ENCODE results near the gene MUC5AC. TPM values are rescaled to one million over a fixed set of nuclear protein-coding genes. Genes with fewer than 3 reads are reported as not detected.

MUC5AC gene
- total and polyA plus RNA-seq, 8 donors = 0.04 to 0.75 (median 0.37) TPM; not detected in 1

GRCh38 chr11:1120532-1121330 is 37.0 kb upstream of the MUC5AC start:
- Histone ChIP-seq H3K4me3 (no peak overlapping the region), H3K4me1 (no peaks in the 10 kb centered on the region), H3K36me3 (no peaks in the 10 kb centered on the region), H3K27me3 (peaks cover 0 to 55% of the 10 kb centered on the region in 2 donors), H3K9me3 (no peaks in the 10 kb centered on the region), H3K27ac (no peak overlapping the region)
- no peak for ATAC-seq
- DNase-seq = peak in 1 of 4 donors; percentile 57
- intact Hi-C loops (cut with DNase I) = no loop called here
- no peak for TF ChIP-seq CTCF (IDR thresholded peaks at IDR 0.05)

- Histone ChIP-seq H3K27ac (no peak overlapping the region), H3K36me3 (no peaks in the 10 kb centered on the region), H3K27me3 (peaks cover 0 to 55% of the 10 kb centered on the region in 2 donors), H3K9me3 (no peaks in the 10 kb centered on the region), H3K4me1 (no peaks in the 10 kb centered on the region), H3K4me3 (no peak overlapping the region)
- DNase-seq (peak in 1 of 4 donors; percentile 69), ATAC-seq (no peak)
- TF ChIP-seq CTCF (IDR thresholded peaks at IDR 0.05) = no peak
- intact Hi-C loops (cut with DNase I) = no loop called here
Observed at GRCh38 chr11:1121331-1121812, 36.4 kb upstream of the MUC5AC start.

GRCh38 chr11:1121813-1122663 is 35.7 kb upstream of the MUC5AC start:
- TF ChIP-seq CTCF (IDR thresholded peaks at IDR 0.05) = no peak
- H3K36me3 ChIP-seq = no peaks in the 10 kb centered on the region
- ATAC-seq (peak; percentile 12), DNase-seq (peak in 1 of 4 donors; percentile 77)
- H3K27ac ChIP-seq = no peak overlapping the region
- no peaks in the 10 kb centered on the region for H3K9me3 ChIP-seq
- H3K27me3 ChIP-seq = peaks cover 0 to 60% of the 10 kb centered on the region in 2 donors
- H3K4me1 ChIP-seq = no peaks in the 10 kb centered on the region
- intact Hi-C loops (cut with DNase I) = no loop called here
- no peak overlapping the region for H3K4me3 ChIP-seq

GRCh38 chr11:1122664-1123002 is 35.1 kb upstream of the MUC5AC start:
- Histone ChIP-seq H3K27me3 (peaks cover 0 to 66% of the 10 kb centered on the region in 2 donors), H3K27ac (no peak overlapping the region), H3K4me1 (no peaks in the 10 kb centered on the region), H3K4me3 (no peak overlapping the region), H3K9me3 (no peaks in the 10 kb centered on the region), H3K36me3 (no peaks in the 10 kb centered on the region)
- no peak for TF ChIP-seq CTCF (IDR thresholded peaks at IDR 0.05)
- ATAC-seq (no peak), DNase-seq (no peak)
- intact Hi-C loops (cut with DNase I) = no loop called here

GRCh38 chr11:1123970-1124369 is 33.8 kb upstream of the MUC5AC start:
- Histone ChIP-seq H3K36me3 (no peaks in the 10 kb centered on the region), H3K4me3 (no peak overlapping the region), H3K27ac (no peak overlapping the region), H3K27me3 (peaks cover 0 to 70% of the 10 kb centered on the region in 2 donors), H3K9me3 (no peaks in the 10 kb centered on the region), H3K4me1 (no peaks in the 10 kb centered on the region)
- intact Hi-C loops (cut with DNase I) = no loop called here
- DNase-seq (no peak), ATAC-seq (no peak)
- TF ChIP-seq CTCF (IDR thresholded peaks at IDR 0.05) = no peak
